ENCODE results near the gene NTRK2.

NTRK2 gene

DNA sequence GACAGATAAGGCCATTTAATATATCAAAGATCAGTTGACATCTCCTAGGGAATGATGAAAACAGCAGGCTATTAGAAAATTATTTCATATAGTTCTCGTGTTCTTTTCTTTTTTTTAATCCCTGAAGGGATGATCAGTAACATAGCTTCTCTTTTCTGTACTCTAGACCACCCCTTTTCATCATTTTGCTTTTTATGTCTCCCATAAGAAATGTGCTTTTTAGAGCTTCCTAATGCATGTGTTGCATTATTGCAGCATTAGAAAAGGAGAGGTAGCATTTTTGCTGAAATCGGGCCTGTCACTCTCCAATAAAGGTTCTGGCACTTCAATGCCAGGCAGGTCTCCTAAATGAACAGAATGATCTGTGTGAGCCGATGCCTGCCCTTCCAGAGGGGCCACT, 143.3 kb downstream of the NTRK2 start:
- H3K9me3 ChIP-seq (ENCODE audit: low read length): no peaks in the 10 kb centered on the region
- TF ChIP-seq EZH2 (IDR thresholded peaks at IDR 0.05; ENCODE audit: borderline replicate concordance, low read length): no peak
- H3K27ac ChIP-seq (ENCODE audit: low read depth, low read length, poor library complexity, severe bottlenecking): no peak overlapping the region
- H3F3A ChIP-seq (ENCODE audit: insufficient read depth, low read length): no peaks in the 10 kb centered on the region
- no peaks in the 10 kb centered on the region for H3K4me1 ChIP-seq (ENCODE audit: insufficient read depth, low read length, severe bottlenecking)
- no peak overlapping the region for H3K9ac ChIP-seq (ENCODE audit: low read length)
- H3K9me2 ChIP-seq (ENCODE audit: low read depth, low read length): no peaks in the 10 kb centered on the region
- no peaks in the 10 kb centered on the region for H3K27me3 ChIP-seq (ENCODE audit: insufficient read depth, low read length)
- H3K4me2 ChIP-seq (ENCODE audit: low read length): no peak overlapping the region
- no peak overlapping the region for H3K4me3 ChIP-seq (ENCODE audit: low read depth, low read length, poor library complexity, severe bottlenecking)
- H2AFZ ChIP-seq (ENCODE audit: low read length): no peak overlapping the region
- H3K79me2 ChIP-seq (ENCODE audit: insufficient read depth, low read length): no peaks in the 10 kb centered on the region
- no peaks in the 10 kb centered on the region for H4K20me1 ChIP-seq (ENCODE audit: insufficient read depth, low read length)
- no peaks in the 10 kb centered on the region for H3K36me3 ChIP-seq (ENCODE audit: insufficient read depth, low read length)

DNA sequence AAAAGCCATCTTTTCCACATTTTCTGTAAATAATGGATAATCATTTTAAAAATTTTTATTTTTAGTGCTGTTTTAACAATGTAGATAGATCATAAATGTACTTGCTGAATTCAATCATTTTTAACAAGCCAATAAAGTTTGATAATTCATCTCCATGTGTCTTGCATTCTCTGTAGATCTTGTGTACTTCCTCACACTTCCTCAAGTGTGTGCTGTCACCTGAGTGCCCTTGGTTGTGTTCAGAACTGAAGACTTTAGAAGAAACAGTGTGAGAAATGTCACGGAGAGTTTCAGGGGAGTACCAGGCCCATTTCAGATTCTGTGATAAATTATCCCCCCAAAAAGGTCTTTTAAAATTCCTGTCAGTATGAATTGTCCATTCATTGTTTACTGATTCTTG, 146.0 kb downstream of the NTRK2 start:
- Histone ChIP-seq H3K27me3 (ENCODE audit: insufficient read depth, low read length) (no peaks in the 10 kb centered on the region), H3K36me3 (ENCODE audit: insufficient read depth, low read length) (no peaks in the 10 kb centered on the region), H2AFZ (ENCODE audit: low read length) (no peak overlapping the region), H3K9ac (ENCODE audit: low read length) (no peak overlapping the region), H3F3A (ENCODE audit: insufficient read depth, low read length) (no peaks in the 10 kb centered on the region), H3K27ac (ENCODE audit: low read depth, low read length, poor library complexity, severe bottlenecking) (no peak overlapping the region), H4K20me1 (ENCODE audit: insufficient read depth, low read length) (no peaks in the 10 kb centered on the region), H3K9me2 (ENCODE audit: low read depth, low read length) (no peaks in the 10 kb centered on the region), H3K4me1 (ENCODE audit: insufficient read depth, low read length, severe bottlenecking) (no peaks in the 10 kb centered on the region), H3K9me3 (ENCODE audit: low read length) (no peaks in the 10 kb centered on the region), H3K4me2 (ENCODE audit: low read length) (no peak overlapping the region), H3K4me3 (ENCODE audit: low read depth, low read length, poor library complexity, severe bottlenecking) (no peak overlapping the region), H3K79me2 (ENCODE audit: insufficient read depth, low read length) (no peaks in the 10 kb centered on the region)
- no peak for TF ChIP-seq EZH2 (IDR thresholded peaks at IDR 0.05; ENCODE audit: borderline replicate concordance, low read length)
- TF ChIP-seq, protein P1, sequence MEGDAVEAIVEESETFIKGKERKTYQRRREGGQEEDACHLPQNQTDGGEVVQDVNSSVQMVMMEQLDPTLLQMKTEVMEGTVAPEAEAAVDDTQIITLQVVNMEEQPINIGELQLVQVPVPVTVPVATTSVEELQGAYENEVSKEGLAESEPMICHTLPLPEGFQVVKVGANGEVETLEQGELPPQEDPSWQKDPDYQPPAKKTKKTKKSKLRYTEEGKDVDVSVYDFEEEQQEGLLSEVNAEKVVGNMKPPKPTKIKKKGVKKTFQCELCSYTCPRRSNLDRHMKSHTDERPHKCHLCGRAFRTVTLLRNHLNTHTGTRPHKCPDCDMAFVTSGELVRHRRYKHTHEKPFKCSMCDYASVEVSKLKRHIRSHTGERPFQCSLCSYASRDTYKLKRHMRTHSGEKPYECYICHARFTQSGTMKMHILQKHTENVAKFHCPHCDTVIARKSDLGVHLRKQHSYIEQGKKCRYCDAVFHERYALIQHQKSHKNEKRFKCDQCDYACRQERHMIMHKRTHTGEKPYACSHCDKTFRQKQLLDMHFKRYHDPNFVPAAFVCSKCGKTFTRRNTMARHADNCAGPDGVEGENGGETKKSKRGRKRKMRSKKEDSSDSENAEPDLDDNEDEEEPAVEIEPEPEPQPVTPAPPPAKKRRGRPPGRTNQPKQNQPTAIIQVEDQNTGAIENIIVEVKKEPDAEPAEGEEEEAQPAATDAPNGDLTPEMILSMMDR (IDR thresholded peaks at IDR 0.05; ENCODE audit: low read length): no peak

DNA sequence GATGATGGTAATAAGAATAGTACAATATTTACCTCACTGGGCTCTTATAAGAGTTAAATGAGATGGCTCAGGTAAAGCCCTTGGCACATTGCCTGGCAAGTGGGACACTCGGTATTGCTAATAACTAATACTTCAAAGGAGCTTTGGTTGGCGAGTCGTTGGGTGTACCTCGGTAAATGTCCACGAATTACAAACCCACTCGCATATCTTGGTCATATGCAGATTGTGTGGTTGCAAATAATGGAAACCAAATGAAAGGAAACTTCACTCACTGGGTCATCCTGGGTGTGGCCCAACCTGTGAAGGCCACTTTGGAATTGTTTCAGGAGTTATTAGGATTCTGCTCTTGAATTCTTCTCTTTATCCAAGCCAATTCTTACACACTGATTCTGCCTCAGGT, 147.5 kb downstream of the NTRK2 start:
- Histone ChIP-seq H2AFZ (ENCODE audit: low read length) (no peak overlapping the region), H3K4me2 (ENCODE audit: low read length) (no peak overlapping the region), H3K9ac (ENCODE audit: low read length) (no peak overlapping the region), H3K9me2 (ENCODE audit: low read depth, low read length) (no peaks in the 10 kb centered on the region), H3K4me1 (ENCODE audit: insufficient read depth, low read length, severe bottlenecking) (no peaks in the 10 kb centered on the region), H3F3A (ENCODE audit: insufficient read depth, low read length) (no peaks in the 10 kb centered on the region), H3K27ac (ENCODE audit: low read depth, low read length, poor library complexity, severe bottlenecking) (no peak overlapping the region), H4K20me1 (ENCODE audit: insufficient read depth, low read length) (no peaks in the 10 kb centered on the region), H3K4me3 (ENCODE audit: low read depth, low read length, poor library complexity, severe bottlenecking) (no peak overlapping the region), H3K79me2 (ENCODE audit: insufficient read depth, low read length) (no peaks in the 10 kb centered on the region), H3K9me3 (ENCODE audit: low read length) (no peaks in the 10 kb centered on the region), H3K27me3 (ENCODE audit: insufficient read depth, low read length) (no peaks in the 10 kb centered on the region), H3K36me3 (ENCODE audit: insufficient read depth, low read length) (no peaks in the 10 kb centered on the region)
- TF ChIP-seq, protein P1 (IDR thresholded peaks at IDR 0.05; ENCODE audit: low read length): no peak
- no peak for TF ChIP-seq EZH2 (IDR thresholded peaks at IDR 0.05; ENCODE audit: borderline replicate concordance, low read length)

DNA sequence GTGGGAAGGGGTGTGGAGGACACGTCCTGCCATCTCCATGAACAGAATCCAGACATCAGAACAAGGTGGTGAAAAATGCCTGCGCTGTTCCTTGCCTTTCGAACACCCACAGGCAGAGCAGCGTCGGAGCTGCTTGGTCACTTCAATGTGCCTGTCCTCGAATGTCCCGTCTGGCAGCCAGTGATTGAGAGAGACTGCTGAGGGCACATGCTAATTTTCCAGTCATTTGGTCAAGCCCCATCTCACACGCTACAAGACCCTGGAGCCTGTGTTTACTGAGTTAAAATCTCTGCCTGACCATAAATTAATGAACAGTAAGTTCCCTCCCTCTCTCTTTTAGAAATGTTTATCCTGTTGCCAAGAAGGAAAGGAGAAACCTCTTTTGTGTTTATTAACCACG, 149.3 kb downstream of the NTRK2 start:
- Histone ChIP-seq H3F3A (ENCODE audit: insufficient read depth, low read length) (no peaks in the 10 kb centered on the region), H3K9me3 (ENCODE audit: low read length) (no peaks in the 10 kb centered on the region), H3K27me3 (ENCODE audit: insufficient read depth, low read length) (0 out of 2 replicates have a peak, but pooled peaks cover 3% of the 10 kb centered on the region), H3K27ac (ENCODE audit: low read depth, low read length, poor library complexity, severe bottlenecking) (no peak overlapping the region), H2AFZ (ENCODE audit: low read length) (no peak overlapping the region), H3K79me2 (ENCODE audit: insufficient read depth, low read length) (no peaks in the 10 kb centered on the region), H3K4me2 (ENCODE audit: low read length) (no peak overlapping the region), H3K4me3 (ENCODE audit: low read depth, low read length, poor library complexity, severe bottlenecking) (no peak overlapping the region), H4K20me1 (ENCODE audit: insufficient read depth, low read length) (no peaks in the 10 kb centered on the region), H3K36me3 (ENCODE audit: insufficient read depth, low read length) (no peaks in the 10 kb centered on the region), H3K9me2 (ENCODE audit: low read depth, low read length) (no peaks in the 10 kb centered on the region), H3K9ac (ENCODE audit: low read length) (no peak overlapping the region), H3K4me1 (ENCODE audit: insufficient read depth, low read length, severe bottlenecking) (no peaks in the 10 kb centered on the region)
- TF ChIP-seq, protein P1 (IDR thresholded peaks at IDR 0.05; ENCODE audit: low read length): no peak
